ENCODE data around the gene ABCG8. TPM values are rescaled to one million over a fixed set of nuclear protein-coding genes. Genes with fewer than 3 reads are reported as not detected.

The ABCG8 gene
- total RNA-seq, 1 donor from 2014 or later: not detected

Other genes starting within 250 kb of the ABCG8 start
- 38.6 and 39.4 TPM in 2 replicates for gene THADA, start 242.9 kb upstream of the ABCG8 start, total RNA-seq
- 9.0 and 10.4 TPM in 2 replicates for gene PLEKHH2, start 201.7 kb upstream of the ABCG8 start, total RNA-seq
- 0.57 TPM in 1 of 2 replicates, not detected in the other for gene C1GALT1C1L, start 162.5 kb upstream of the ABCG8 start, total RNA-seq
- 29.2 and 30.1 TPM in 2 replicates for gene DYNC2LI1, start 64.9 kb upstream of the ABCG8 start, total RNA-seq
- gene ABCG5, start 132 bp upstream of the ABCG8 start, total RNA-seq: not detected in 2 replicates
- 105 and 114 TPM in 2 replicates for gene LRPPRC, start 157.0 kb downstream of the ABCG8 start, total RNA-seq